ENCODE measurements around the gene RPS6KL1.

Gene RPS6KL1

DNA sequence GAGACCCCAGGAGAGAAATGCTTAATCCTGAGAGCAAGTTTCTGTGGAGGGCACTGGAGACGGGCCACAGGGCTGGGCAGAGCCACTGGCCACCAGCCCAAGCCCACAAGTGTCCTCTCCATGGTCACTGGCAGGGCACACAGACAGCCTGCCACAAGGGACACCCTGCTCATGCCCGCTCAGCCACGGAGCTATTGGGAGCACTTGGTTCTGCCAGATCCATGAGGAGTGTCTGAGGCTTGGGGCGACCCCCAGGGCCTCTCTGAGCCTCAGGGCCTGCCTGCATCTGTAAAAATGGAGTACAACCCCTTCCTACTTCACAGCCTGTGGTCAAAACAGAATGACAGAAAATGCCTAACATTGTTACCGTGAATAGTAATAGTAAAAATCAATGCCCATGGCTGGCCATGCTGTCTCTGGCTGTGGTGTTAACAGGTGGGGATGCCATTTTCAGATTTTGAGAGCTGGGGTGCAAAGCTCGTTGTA, 29.2 kb upstream of the RPS6KL1 start:
- DNase-seq = no peak

DNA sequence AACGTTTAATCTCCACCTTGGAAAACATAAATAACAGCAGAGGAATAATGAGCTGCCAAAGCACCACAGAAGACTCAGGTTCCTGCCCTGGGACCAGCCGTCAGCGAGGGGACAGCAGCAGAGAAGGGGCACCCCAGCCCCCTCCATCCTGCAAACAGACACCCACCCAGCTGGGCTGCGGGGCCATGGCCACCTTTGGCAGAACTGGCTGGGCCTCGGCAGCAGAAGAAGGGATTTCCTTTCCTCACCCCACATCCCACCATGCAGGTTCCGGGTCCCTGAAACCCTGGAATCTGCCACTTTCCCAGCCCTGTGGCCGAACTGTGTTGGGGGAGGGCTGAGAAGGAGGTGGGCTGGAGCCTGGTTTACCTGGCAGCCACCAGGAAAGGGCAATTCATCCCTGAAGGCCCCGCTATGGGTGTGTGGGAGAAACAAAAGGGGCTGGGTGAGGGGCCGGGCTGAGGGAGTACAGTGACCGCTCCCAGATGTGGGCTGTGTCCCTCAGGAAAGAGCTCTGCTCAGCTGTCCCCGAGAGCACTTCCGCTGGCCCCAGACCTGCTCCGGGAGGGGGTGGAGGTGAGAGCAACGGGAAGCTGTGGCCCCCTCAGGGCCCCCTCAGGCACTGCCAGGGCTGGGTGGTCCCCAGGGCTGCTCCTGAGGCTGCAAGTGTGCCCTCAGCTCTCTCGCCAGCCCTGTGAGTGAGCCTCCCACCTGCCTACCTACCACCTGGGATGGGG, 28.6 kb upstream of the RPS6KL1 start:
- DNase-seq = no peak

DNA sequence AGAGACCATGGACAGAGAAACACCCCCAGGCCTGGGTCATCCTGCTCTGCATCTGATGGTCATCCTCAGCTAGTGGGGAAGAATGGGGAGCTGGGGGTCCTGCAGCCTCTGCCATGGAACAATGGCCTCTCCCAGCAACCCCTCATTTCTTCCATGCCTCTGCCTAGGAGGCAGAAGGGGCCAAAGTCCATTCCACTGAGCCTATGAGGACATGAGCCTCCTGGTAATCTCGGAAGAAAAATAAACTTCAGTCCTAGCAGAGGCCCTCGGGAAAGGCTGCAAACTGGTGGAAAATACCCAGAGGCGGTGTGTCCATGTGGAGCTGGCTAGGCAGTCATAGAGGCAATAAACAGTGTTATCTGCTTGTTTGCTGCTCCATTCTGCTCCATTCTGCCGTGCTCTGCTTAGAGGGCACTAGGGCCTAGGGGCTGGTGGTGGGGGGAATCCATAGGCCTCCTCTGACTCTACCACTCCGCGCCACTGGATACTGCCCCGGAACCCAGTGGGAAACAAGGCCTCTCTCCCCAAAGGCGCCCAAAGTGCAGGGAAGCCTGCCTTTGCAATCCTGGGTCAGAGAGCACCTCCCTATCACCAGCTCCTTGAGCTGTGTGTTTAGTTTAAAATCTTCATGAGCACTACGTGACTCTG, 27.9 kb upstream of the RPS6KL1 start:
- DNase-seq = no peak

DNA sequence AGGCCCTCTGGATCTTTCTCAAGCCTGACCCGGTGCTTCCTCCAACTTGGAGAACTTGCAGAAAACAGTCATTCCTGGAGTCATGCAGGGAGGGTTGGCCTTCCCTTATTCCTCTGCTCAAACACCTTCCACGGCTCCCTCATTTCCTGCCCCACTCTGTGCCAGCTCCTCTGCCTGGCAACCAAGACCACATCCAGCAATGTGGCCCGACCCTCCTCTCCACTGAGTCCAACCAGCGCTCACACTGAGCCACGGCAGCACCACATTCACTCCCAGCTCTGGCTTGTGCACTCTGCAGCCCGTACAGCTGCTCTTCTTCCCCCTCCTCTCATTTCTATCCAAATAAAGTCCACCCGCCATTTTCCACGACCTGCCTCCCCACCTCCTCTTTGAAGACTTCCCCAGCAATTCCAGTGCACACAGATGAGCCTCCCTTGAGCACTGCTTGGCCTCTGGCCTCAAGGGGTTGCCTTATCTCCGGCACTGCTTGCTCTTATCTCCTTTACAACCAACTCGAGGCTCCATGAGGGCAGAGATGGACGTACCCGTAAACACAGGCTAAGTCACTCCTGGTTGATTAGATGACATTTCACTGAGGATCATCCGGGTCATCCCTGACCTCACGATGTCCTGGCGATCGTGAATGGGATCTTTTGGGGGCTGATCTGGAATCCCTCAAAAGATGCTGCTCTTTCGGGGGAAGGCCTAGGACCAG, 27.0 kb upstream of the RPS6KL1 start:
- no peak for DNase-seq

DNA sequence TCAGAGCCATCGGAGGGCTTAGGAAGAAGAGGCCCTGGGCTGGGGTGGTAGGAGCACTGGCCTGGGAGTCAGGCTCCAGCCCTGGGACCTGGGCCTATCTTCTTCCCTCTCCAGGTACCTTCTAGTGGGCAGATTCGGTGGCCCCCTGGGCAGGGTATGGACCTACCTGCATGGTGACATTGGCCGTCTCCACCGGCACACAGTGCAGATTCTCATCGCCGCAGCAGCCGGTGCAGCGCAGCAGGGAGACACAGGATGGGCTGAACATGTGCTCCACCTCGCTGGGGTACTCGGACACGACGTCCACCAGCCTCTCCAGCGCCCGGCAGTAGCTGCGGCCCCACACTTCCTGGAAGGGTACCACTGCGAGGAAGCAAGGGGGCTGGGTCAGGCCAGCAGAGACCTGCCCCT, 26.1 kb upstream of the RPS6KL1 start:
- DNase-seq = no peak

DNA sequence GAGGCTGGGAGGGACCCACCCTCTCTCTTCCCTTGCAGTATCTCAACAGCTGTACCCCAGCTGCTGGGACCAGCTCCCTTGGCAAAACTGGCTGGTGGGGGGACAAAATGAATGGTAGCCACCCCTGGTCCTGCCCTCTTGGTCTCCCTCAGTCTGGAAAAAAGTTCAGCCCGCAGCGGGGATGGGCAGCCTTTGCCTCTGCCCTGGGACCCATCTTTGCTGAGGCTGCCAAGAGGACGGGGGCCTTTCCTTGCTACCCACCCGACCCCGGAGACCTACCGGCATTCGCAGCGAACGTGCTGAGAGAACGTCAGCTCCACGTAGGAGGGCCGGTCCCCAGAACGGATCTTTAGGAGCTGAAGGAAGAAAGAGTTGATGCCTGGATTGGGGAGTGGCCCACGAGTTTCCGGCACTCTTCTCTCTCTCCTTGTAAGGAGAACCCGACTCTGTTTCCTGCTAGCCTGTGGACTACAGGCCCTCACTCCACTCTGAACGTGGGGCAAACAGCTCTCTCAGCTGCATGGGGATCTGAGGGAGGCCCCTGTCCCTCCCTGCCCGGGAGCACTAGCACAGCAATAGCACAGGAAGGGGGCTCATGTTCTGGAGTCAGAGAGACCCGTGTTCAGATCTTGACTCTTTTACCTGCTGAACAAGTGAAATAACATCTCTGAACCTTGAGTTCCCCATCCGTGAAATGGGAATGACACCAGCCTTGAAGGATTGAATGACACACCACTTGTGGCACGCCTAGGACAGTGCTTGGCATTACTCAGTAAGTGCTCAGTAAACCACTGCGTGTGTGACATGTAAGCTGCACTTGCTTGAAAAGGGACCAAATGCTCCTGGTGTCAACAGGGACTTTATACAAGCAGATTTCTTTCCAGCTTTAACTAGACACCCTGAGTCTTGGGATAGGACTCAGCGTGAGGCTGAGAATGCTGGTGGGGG, 25.4 kb upstream of the RPS6KL1 start:
- no peak for DNase-seq

DNA sequence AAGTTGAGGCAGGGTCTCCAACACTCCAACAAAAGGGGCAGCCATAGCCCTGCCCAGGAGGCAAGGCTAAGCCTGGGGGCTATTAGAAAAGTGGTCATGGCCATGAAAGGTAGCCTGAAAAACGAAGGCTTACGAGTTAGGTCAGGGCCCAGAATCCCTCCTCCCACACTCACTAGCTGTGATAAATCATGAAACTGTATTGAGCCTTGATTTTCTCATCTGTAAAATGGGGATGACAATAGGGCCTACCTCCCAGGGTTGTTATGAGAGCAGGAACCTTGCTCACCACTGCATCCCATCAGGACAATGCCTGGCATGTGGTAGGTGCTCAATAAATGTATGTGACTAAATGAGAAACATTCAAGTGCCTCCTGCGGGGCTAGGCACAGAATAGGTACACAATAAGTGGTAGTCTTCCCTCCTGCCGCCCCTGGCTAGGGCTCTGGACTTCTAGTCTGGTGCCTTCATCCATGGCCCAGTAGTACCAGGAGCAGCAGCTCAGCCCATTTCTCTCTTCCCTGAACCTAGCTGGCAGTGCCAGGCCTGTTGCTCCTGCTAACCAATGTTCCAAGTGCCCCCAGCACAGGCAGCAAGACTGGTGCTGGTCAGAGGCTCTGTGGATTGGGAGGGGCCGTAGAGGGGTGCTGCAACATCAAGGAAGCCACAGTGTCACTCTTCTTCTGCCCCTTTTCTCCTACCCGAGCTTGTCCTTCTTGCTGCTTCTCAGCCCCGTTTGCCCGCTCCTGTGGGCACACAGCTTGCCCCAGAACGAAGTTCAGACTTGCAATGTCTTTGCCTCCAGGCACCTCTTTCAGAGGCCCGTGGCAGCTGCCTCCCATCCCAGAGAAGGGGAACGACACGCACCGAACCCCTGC, 24.5 kb upstream of the RPS6KL1 start:
- no peak for DNase-seq

DNA sequence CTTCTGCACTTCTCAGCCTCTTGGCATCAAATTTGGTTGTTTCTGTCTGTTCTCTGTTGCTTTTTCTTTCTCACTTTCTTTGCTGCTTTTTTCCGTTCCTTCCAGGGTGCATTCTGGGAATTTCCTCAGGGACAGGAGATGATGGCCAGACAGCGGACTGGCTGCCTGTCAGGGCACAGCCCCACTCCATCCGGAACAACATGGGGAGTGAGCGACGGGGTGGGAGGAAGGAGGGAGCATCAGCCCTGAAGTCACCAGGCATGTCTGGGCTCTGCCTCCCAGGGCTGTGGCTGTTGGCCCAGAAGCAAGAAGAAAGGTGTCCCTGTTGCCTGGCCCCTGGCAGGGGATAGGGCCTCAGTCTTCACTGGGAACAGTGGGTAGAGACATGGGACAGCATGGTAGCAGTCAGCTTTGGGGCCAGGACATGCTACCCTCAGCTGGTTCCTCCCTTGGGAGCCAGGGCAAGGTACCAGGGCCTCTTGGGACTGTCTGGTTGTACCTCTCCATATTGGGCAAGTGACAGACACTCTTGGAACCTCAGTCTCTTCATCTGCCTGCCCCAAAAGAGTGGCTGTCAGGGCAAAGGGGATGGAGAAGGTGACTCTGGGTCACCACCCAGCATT, 23.7 kb upstream of the RPS6KL1 start:
- no peak for DNase-seq

DNA sequence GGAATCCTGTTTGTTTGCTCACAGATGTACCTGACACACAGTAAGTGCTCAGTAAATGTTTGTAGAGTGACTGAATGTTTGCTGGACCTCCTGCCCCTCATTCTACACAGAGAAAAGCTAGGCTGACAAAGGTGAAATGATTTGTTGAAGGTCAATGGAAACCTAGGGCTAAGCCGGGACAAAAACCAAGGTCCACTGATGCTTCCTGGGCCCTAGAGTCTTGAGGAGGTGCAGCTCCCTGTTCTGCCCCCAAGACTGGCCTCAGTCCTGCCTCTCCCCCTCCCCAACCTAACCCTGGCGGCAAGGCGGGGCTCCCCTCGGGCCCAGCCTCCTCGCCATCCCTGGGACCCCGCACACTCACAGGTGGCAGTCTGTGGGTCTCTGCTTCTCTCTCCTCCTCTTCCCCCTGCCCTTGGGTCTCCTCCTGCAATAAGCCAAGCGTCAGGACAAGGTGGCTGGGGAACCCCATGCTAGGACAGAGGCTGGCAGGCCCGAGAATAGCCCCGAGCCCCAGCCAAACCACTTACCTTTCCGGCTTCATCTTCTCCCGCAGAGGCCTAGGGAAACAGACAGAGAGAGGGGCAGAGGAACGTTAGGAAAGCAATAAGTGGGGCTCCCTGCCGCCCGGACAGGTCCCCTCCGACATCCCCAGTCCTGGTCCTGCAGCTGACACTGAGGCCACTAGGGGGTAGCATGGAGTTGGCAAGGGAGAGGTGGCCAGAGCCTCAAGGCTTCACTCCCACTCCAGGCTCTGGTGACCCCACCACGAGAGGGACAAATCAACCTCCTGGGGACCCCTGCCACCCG, 23.0 kb upstream of the RPS6KL1 start:
- peak; percentile 51 to 66 (median 56) for DNase-seq

DNA sequence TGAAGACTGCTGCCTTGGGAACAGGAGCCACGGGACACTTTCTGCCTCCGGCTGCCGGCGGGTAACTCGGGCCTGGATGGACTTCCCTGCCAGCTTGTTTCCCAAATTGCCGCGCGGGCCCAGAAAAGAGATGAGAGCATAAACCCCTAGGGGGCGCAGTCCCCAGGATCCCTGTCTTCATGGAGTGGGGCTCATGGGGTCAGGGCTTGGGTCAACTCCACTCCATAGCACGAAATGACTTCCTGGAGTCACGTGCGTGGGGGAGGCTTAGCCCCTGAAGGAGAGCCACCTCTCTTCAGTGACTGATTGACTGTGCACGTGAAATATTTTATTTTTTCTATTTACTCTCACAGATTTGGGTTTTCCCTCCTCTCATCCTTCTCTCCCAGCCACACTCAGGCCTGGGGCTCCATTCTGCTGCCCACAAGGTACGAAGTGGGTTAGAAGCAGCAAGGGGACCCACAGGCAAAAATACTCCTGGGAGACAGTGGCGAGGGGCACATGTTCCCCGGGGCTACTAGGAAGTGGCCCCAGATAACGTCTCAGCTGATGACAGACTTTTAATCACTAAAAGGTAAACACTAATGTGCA, 22.3 kb upstream of the RPS6KL1 start:
- no peak for DNase-seq

DNA sequence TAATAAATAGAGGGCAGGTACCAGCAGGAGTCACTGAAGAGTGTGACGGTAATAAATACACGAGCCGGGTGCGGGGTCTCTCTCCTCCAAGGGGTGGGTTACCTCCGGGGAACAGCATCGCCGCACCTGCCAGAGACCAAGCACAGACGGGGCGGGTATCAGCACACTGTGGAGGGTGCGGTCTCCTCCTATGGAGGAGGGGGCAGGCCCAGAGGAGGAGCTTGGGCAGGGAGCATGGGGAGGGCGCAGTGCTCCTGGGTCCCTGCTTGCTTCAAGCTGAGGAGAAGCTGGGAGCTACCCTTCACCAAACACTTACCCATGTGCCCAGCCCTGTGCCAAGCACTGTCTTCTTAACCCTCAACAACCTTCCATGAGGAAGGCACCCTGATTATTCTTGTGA, 19.5 kb upstream of the RPS6KL1 start:
- no peak for DNase-seq

DNA sequence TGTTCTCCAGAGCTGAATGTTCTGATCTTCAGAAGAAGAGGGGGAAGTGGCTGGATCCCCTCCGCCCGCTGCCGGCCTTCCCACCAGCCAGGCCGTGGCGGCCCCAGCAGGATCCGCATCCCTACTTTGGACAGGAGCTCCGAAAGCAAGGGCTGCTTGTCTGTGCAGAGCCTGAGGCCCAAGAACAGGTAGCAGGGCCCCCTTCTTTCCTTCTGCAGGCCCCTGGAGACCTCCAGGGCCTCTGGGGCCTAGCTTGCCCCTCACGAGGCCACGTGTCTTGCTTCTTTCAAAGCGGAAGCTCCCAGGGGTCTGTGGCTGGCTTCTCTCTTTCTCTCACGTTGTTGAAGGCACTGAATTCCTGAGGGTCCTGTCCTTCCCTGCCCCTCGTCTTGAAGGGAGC, 19.1 kb upstream of the RPS6KL1 start:
- DNase-seq = no peak

DNA sequence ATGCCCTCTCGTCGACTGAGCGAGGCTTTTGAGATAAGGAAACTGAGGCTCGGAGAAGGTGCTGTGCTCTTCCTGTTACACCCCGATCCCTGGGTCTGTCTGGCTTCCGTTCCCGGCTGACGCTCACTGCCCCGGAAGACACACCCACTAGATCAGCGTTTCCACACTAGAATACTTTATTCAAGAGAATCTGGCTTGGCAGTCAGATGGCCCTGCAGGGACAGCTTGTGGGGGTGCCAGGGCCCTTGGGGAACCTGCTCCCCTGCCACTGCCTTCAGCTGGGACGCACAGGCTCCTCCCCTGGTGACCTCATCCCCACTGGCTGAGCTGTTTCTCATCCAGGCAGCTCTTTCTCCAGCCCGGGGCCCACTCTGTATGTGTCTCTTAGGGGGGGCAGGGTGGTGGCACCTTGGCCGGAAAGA, 18.6 kb upstream of the RPS6KL1 start:
- DNase-seq = peak in 2 of 4 experiments; percentile 12 to 28

DNA sequence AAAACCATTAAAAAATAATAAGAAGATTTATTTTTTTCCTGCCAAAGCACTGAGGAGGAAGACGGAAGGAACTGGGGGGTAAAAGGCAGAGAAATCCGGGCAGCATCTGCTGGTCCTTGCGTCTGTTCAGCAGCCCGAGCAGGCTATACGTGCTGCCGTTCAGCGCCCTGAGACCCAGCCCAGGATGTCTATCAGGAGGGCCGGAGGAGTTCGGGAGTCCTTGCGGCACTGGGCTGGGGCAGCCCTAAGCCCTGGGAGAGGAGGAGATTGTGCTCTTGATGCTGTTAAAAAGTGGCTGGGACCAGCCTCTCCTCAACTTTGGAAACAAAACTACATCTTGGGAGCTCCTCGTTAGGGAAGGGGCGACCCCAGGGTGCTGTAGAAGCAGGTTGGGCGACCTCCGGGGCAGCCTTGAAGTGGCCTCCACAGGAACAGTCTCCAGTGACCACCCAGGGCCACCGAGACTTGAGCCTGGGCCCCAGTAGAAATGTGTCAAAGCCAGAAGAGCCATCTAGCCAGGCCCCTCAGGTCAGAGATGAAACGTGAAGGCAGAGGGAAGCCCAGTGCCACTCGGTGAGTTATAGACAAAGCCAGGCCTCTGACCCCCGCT, 18.0 kb upstream of the RPS6KL1 start:
- no peak for DNase-seq

DNA sequence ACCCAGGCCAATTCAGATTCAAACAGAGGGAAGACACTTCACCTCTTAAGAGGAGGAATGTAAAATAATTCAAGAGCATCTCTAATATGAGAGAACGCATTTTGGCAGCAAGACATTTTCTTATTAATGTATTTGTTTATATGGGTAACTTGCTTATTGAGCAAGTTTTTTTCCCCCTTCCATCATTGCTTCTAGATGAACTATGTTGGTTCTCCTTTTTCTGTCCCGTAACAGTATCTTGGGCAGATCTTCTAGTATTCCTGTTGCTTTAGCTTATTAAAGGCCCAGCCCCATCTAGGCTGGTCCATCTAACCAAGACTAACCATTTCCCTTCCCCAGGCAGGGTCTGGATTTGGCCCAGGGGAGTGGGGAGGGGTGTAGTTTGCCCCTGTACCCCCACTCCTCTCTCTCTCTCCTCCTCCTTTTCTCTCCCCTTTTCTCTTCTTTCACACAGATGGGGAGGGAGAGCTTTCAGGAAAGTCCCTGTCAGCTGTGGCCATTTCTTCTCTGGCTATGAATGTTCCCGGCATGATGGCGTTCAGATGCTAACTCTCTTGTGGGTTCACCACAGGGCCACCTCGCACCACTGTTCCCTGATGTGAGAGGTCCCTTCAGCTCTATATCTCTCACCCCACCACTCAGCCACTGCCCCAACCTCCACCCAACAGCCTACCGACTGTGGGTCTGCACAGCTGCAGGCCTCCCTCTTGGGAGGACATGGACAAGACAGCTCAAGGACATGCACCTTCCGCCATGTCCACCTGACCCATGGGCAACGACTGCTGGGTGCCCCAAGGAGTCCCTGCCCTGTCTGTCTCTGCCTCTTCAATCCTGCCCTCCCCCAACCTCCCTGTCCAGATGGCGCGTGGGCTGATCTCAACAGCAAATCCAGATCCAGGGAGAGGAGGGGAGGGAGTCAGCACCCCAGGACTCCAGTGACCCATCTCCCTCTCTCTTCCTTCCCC, 15.8 kb upstream of the RPS6KL1 start:
- DNase-seq = no peak

DNA sequence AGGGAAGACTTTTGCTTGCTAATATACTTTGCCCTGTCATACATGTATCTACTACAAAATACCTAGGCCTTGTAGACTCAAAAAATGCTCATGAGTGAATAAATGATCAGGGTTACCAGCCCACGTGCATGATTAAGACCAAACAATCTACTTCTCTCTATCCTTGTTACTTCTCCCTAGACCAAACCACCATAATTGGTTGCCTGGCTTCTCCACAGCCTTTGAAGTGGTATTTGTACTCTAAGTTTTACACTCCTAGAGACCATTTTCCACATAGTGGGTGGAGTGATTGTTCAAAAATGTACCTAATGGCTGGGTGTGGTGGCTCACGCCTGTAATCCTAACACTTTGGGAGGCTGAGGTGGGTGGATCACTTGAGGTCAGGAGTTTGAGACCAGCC, 14.1 kb upstream of the RPS6KL1 start:
- no peak for DNase-seq

DNA sequence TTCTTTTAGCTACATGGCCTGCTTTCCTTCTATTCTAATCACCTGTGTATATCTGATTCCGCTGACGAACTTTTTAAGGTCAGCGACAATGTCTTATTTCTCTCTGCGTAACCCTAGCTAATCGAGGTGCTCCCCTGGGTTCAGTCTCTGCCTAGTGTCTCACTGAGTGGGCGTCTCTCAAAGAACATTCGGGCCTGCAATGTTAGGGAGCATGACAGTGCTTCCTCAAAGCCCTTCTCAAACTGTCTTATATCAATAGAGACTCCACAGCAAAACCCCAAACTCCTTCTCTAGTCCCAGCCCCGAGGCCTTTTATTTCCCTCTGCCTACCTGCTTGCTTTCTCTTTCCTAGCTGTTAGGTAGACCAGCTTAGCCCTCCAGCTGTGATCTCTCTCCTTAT, 13.7 kb upstream of the RPS6KL1 start:
- no peak for DNase-seq

DNA sequence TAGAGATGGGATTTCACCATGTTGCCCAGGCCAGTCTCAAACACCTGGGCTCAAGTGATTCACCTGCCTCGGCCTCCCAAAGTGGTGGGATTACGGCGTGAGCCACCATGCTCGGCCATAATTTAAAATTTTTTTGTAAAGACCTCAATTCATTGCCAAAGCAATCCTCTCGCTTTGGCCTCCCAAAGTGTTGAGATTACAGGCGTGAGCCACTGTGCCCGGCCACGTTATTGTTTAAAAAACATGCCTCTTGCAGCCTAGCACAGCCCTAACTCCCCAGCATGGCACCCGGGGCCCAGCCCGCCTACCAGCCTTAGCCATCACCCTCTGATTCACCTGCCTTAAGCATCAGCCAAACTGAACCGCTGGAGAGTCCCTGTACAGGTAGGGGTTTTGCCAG, 13.1 kb upstream of the RPS6KL1 start:
- no peak for DNase-seq
